G401.6 (cell line): Measurements from ENCODE around the gene KDR.

Source experiments
- FAIRE-seq: peaks from 2 replicates; lab custom pipeline; 2012; peaks lifted over from hg19 to GRCh38; lab: Jason Lieb, UNC

KDR gene

DNA sequence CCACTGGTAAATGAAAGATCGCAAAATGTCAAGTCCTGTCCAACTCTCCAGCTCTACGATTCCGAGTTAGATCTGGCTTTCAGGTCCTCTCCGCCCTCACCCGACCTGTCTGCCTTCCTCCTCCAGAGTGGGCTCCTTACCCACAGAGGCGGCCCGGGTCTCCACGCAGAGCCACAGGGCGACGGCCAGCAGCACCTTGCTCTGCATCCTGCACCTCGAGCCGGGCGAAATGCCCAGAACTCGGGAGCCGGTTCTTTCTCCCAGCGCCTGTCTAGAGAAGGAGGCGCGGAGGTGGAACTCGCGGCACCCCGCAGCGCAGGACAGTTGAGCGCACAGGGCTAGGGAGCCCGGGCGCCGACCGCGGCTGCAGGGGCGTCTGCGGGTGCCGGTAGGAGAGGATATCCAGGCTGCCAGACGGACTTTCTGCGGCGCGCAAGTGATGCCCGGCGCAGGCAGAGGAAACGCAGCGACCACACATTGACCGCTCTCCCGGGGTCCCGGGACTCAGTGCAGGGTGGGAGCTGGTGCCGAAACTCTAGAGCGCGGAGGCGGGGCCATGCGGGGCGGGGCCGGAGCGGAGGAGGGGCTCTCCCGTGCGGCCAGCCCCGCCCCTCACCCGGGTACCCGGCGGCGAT, at the start of gene KDR:
KDR (minus strand) TSS at position 509 of the 635 bp plus-strand sequence; CDS start at position 207, 302 bp downstream.
- FAIRE-seq = no peak

DNA sequence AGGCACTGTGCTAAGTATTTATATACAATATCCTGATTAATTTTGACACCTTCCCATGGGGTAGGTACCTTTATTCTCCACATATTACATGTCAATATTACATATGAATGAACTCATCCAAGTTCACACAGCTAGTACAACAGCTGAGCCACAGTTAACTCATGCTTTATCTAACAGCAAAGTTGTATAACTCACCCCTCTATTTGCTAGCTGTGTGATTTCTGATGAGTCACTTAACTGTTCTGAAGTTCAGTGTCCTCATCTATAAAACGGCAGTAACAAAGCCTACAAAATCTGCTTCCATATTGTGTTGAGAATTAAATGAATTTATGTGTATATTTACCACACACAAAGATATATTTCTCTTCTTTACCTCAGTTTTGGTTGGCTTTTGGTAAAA, 48.2 kb upstream of the KDR start:
- FAIRE-seq = no peak

DNA sequence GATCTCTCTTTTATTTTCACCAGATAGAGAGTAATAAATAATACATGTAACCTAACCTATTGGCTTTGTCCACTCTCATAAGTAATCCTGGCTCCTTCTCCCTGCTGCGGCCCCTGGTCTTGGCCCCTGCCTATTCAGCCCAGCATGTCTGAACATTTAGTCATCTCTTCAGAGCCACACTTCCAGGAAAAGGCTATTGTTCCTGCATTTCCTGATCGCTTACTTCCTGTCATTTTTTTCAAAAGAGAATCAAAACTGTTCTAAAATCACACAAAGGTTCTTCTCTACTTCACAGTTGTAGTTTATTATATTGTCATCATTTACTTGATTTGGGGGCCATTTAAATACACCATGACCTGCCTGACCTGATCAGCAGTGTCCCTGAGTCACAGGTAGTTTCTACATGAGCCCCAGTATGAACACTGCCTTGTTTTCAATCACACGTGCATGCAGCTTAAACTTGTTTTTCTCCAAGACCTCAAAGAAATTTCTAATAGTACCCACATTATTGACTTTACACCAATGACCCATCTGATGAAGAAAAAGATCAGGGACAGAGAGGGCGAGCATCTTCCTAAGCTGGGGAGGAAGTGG, 47.4 kb upstream of the KDR start:
- no peak for FAIRE-seq

DNA sequence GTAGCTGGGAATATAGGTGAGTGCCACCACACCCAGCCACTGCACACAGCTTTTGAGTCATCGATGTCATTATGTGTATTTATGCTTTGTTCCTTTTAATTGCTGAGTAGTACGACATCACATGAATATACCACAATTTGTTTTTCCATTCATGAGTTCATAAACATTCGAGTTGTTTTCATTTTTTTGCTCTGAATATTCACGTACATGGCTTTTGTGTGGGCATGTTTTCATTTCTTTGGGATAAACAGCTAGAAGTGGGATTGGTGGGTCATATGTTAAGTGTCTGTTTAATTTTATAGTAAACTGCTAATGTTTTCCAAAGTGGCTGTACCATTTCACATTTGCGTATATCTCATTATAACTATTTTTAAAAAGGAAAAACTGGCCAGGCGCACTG, 45.1 kb upstream of the KDR start:
- FAIRE-seq = no peak

DNA sequence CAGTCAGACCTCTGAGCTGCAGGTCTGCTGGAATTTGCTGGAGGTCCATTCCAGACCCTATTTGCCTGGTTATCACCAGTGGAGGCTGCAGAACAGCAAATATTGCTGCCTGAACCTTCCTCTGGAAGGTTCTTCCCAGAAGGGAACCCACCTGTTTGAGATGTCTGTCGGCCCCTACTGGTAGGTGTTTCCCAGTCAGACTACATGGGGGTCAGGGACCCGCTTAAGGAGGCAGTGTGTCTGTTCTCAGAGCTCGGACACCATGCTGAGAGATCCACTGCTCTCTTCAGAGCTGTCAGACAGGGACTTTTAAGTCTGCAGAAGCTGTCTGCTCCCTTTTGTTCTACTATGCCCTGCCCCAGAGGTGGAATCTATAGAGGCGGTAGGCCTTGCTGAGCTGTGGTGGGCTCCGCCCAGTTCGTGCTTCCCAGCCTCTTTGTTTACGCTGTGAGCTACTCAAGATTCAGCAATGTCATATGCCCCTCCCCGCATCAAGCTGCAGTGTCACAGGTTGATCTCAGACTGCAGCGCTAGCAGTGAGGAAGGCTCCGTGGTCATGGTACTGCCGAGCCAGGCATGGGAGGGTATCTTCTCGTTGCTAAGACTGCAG, 44.1 kb upstream of the KDR start:
- no peak for FAIRE-seq

DNA sequence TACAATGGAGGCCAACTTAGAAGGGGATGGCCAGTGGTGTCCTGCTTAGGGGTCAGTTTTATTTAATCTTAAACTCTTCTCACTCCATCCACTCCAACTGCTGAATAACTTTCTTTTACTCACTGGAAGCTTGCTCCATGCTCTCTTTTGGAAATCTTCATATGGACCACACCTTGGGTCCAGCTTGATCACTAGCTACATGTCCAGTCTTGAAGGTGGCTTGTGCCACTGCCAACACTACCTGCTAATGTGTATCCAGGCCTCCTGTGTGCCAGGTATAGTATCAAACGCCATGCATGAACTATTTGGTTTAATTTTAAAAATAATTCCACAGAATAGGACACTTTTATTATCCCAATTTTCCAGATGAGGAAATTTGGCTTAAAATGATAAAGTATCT, 37.0 kb upstream of the KDR start:
- no peak for FAIRE-seq

DNA sequence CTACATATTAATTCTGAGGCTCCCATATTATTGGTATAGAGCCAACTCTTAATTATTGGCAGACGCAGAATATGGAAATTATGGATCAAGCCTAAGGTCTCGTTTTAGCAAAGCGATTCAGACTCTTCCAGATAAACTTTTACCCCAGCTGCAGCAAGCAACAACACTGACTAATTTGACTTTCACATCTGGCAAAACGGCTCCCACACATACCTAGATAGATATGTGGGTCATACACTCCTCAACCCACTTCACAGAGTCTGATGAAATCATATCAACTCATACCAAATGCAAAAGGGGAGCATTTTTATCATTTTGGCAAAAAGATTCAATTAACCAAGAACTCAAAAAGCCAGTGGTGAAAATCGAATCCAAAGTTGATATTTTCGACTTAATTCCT, 36.3 kb upstream of the KDR start:
- FAIRE-seq = no peak

DNA sequence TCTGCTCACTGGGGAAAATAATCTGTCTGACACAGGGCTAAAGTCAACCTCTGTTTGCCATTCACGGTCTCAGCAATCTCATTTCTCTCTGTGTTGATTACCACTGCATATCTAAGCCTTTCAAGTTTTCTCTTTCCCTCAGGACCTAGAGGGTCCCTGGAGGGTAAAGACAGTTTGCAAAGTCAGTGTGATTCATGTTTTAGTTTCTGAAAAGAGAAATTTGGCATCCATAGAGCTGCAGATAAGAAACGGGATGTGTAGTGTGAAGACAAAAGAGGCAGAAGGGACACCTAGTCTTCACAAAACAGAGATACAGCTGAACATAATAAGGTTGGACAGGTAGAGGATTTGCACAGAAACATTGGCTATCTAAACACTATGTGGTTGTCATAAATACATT, 34.5 kb upstream of the KDR start:
- no peak for FAIRE-seq

DNA sequence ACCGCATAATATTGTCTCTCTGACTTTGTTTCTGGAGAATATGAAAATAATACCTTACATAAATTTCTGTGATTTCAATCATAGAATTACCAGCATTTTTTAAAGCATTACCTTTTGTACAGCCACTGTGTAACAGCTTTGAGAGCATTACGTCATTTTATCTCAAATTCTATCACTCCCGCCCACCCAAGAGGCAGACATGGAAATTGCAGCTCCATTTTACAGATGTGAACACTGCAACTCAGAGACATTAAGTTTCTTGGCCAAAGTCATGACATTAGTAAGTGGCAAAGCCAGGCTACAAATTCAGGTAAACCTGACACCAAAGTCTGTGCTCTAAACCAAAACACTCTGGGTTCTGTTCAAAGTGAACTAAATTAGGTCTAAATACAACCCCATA, 33.6 kb upstream of the KDR start:
- FAIRE-seq = no peak

DNA sequence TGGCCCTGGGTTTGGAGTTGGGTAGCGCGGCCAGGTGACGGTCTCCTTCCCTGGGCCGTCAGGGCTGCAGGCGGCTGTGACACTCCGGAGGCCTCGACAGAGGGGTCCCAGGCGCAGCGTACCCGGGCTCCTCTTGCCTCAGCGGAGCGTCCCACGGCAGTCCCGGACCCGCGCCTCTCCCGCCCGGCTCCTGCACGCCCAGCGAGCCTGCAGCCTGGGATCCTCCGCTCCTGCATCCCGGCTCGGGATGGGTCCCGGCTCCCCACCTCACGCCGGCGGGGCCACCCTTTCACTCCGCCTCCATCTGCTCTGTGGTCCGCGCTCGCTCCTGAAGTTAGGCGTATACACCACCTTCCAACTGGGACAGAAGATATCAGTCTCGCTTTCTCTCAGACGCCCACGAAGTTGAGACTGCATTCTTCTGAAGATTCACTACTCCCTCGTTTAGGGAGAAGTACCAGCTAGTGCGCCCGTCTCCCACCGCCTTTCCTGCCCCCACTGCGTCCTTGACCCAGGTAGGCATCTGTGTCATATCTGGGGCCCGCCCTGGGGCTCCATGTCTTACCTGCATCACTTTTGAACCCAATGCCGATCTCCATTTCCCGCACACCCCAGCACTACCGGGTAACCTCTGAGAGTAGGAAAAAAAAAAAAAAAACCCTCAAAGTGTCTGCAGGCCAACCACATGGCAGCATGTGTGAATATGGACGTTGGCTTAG, 32.3 kb upstream of the KDR start:
- no peak for FAIRE-seq

DNA sequence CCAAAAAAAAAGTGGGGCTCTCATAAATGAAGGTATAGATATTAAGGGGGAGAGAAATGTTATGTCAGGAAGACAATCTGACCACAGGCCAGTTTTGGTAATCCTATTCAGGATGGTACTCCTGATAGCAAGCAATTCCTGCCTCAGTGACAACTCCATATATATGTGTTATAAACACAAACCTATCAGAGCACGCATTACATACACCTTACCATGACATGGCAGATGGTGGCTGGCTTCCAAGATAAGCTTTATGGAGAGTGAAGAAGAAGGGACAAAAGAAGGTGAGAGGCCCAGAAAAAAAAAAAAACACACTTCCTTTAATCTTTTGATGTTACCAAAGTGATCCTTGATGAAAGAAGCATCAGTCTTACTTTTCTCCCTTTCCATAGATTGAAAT, 29.5 kb upstream of the KDR start:
- no peak for FAIRE-seq

DNA sequence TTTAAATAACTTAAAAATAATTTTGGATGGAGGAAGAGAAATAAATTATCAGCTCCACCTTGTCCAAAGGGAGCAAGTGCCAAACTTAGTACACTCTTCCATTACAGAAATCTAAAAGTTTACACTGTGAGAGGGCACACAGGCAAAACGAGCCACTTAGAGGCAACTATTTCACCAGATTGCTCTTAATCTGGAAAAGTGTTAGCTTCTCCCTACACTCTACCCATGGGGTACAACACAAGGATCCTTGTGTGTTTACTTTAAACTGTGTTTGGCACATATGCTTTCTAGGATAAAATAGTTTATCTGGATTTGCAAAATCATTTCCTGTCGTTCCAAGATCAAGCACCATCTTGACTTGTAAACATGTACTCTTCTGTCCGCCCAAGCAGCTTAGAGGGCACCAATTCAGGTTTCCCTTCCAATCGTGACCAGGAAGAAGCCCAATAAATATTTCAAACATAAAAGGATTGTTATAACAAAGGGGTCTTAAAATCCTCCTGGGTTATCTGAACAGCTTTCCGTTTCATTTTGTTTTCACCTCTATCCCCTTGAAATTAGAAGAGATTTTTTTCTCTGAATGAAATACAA, 29.0 kb upstream of the KDR start:
- FAIRE-seq = no peak

DNA sequence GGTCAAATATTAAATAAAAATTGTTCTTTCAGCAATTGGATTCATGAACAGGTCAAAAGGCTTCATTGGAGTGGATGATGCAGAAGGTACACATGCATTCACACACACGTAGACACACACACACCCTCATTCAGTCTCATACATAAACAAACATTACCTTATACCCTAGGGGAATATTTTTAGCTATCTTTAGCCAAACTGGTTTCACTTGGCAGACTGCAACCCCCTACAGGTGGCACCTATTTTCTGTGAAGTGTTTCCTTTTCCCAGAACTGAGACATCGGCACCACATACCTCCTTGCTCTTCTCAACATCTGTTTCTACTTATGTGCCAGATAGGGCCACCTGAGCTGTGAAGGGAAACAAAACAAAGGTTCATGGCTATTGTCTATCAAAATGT, 18.5 kb upstream of the KDR start:
- no peak for FAIRE-seq

DNA sequence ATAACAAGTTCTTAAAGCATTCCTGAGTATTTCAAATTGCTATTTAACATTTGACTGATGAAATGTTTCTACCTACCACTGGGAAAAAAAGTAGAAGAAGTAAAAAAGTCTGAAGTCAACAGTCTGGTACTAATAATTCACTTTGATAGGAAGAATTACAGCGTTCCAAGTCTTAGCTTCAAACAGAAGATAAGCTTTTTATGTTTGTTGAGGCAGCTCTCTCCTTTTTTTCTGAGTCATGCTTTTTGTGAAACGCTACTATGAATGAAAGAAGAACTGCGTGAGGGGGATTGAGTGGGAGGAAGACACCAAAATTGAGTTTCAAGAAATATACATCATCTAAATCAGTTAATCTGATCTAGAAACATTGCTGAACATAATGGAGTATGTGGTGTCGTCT, 13.0 kb upstream of the KDR start:
- no peak for FAIRE-seq

DNA sequence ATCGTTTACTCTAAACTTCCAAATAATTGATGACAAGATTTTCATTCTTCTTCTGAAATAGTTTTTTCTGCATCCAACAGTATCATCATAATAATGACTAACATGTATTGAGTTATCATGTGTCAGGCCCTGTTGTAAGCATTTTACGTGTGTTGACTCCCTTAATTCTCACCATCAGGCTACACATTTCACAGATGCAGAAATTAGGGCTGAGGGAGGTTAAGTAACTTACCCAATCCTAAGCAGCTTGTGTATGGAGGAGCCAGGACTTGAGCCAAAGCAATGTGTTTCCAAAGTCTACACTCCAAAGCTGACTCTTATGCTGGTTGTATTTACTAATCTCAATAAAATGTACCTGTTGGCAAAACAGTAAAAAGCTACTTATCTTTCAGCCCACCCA, 11.2 kb upstream of the KDR start:
- FAIRE-seq = no peak

DNA sequence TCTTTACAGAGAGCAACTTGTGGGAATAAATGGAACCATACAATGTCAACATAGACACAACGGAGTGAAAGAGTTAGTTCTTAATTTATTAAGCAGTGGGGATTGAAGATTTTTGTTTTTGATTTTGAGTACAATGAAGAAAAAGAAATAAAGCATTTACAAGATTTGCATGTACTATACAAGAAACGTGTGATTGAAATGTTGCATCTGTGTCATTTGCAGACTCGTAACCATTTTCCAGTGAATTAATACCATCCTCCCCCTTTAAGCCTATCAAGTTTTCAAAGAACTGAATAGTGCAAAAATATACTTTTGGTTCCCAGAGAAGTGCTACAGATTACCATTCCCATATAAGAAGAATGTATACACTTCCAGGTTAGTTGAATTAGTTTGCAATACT, 8.6 kb upstream of the KDR start:
- FAIRE-seq = no peak

DNA sequence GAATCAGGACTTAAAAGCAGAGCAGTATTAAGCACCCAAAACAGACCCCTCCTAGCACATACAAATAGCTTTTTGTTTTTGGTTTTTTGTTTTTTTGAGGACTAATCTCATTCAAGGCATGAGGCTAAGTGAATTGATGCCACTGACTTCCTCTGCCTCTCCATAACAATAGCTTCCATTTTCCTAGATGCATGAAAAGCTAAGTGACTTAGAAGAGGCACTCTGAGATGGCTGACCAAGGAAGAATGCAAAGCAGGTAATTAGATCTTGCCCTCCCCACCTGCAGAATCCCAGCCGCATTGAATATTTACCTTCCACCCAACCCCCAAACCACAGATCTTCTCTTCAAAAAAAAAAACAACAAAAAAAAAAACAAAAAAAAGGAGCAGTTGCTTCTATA, 7.4 kb upstream of the KDR start:
- no peak for FAIRE-seq

DNA sequence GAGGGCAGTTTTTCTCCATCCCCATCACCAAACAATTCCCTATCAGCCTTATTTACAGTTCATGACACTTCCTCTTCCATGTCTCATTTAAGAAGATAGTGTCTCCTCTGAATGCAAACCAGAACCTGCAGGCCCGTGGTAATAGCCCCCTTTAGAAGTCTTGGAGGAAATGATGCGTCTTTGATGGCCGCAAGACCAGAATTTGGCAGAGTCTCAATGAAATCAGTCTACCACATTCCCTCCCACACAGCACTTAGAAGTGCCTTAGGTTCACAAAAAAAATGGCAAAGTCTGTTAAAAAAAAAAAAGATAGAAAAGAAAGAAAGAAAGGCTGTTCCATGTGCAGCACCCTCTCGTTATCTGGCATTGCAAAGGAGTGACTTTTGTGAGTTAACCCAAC, 2.1 kb upstream of the KDR start:
- no peak for FAIRE-seq

DNA sequence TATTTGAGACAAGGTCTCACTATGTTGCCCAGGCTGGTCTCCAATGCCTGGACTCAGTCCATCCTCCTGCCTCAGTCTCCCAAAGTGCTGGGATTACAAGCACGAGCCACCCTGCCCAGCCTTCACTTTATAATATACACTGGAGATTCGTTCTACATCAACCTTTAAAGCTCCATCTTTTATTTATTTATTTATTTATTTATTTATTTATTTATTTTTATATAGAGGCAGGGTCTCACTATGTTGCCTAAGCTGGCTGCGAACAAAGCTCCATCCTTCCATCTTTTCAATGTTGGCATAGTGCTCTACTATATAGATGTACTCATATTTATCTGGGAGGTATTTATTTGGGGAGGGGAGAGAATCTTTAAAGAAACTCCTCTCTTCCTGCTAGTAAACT, 1.7 kb upstream of the KDR start:
- no peak for FAIRE-seq

DNA sequence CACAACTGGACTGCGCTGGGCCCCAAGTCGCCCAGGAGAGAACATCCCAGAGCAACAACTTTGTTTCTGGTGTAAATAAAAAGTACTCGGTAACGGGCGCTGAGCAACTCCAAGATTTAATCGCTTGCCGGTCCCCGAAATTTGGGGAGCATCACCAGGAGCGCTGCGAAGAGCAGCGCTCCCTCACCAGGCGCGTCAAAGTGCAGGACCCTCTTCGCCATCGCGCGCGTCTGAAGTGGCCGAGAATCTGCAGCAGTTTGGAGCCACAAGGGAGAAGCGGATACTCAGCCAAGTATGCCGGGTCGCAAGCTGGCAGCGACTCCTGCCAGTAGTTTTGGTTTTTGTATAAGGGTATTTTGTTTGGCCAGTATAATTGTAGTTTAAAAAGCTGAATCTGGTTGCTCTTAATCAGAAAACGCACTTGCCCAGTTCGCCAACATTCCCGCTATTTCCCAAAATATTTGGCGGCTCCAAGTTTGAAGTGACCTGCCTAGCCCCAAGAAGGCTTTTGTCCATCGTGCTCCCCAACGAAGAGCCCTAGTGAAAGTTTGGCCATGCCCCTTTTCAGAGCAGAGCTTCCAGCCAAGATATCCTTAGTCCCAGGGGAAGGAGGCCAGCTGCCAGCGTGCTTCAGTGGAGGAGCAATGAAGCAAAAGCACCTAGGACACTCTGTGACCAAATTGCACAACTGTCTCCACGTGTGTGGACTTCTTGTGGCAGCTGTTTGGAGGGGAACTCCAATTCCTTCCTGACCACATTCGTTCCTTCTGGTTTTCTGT, 557 bp upstream of the KDR start:
- no peak for FAIRE-seq

DNA sequence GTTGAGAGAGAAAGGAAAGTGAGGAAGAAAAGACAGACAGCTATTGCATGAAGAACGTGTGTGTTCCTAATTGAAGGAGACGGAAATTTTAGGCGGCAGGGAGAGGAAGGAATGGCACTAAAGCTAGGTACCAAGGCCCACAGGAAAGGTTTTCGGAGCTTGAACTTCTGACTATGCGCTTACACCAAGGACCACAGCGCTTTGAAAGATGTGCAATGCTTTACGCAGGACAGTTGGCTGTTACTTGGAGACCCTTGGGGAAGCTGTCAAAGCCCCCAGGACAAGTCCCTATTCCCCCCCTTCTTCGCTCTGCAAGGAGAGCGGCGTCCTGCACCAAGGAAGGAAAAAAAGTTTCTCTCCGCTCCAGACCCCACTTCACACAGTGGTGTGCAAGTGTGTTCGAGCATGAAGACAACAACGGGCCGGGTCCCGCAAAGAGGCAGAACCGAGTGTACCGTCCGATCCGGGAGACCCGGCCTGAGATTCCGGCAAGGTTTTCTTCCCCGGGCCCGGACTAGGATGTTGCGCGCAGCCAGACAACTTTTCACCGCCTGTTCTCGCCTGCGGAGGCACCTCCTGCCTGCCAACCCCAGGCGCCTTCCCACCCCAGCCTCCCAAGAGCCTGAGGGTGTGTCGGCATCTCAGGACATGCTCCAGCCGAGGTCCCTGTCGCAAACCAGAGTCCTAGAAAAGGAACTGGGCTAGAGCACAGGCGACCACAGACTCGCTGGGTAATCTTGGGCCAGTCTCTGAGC, 896 bp downstream of the KDR start:
- no peak for FAIRE-seq

DNA sequence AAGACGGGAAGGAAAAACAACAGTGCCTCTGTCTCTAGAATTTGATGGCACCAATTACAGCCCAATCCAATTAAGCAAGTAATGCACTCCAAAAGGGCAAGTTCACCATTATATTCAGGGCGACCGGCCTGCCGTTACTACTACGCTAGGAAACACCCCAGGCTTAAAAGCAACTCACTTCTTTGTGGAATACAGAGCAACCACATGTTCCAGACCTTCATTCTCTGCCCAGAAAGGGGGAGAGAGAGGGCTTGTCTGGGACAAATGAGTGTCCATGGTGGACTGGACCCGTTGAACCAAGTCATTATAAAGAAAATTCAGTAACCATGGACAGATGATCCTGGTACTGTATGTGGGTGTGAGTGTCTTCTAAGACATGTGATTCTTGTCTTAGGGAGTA, 1.6 kb downstream of the KDR start:
- no peak for FAIRE-seq
